ENCODE data around the gene S100A8.
A peak's percentile ranks its signal among the peaks of the same experiment; 100 is the strongest.
"Not testable (repeated sequence)": the region's sequence is repeated elsewhere in the genome, so short reads cannot be mapped to it uniquely, and the experiment has no call there.

Gene S100A8

GRCh38 chr1:153417136-153417888 lies 26.4 kb upstream of the S100A8 start:
- DNase-seq (ENCODE audit: low read depth in 1 of 2, low spot score in 1 of 2) = no peak

GRCh38 chr1:153415850-153416570 lies 25.1 kb upstream of the S100A8 start, which contains the start of gene S100A7A:
S100A7A (plus strand) TSS chr1:153416520; CDS start chr1:153418083, 1,563 bp downstream.
- DNase-seq (ENCODE audit: low read depth in 1 of 2, low spot score in 1 of 2) = no peak

GRCh38 chr1:153413961-153414360 lies 23.1 kb upstream of the S100A8 start:
- DNase-seq (ENCODE audit: low read depth in 1 of 2, low spot score in 1 of 2) = not testable (repeated sequence)

- not testable (repeated sequence) for DNase-seq (ENCODE audit: low read depth in 1 of 2, low spot score in 1 of 2)
Measured at GRCh38 chr1:153407274-153407673, 16.4 kb upstream of the S100A8 start.

GRCh38 chr1:153405825-153406599 lies 15.1 kb upstream of the S100A8 start:
- not testable (repeated sequence) for DNase-seq (ENCODE audit: low read depth in 1 of 2, low spot score in 1 of 2)

GRCh38 chr1:153404768-153405167 lies 13.9 kb upstream of the S100A8 start:
- DNase-seq (ENCODE audit: low read depth in 1 of 2, low spot score in 1 of 2) = peak; percentile 20 to 21

- DNase-seq (ENCODE audit: low read depth in 1 of 2, low spot score in 1 of 2) = no peak
Measured at GRCh38 chr1:153404086-153404635, 13.3 kb upstream of the S100A8 start.

- DNase-seq (ENCODE audit: low read depth in 1 of 2, low spot score in 1 of 2) = no peak
Measured at GRCh38 chr1:153403421-153404085, 12.7 kb upstream of the S100A8 start.

GRCh38 chr1:153402226-153402625 lies 11.4 kb upstream of the S100A8 start:
- no peak for DNase-seq (ENCODE audit: low read depth in 1 of 2, low spot score in 1 of 2)

- no peak for DNase-seq (ENCODE audit: low read depth in 1 of 2, low spot score in 1 of 2)
Measured at GRCh38 chr1:153401461-153401860, 10.6 kb upstream of the S100A8 start.

- DNase-seq (ENCODE audit: low read depth in 1 of 2, low spot score in 1 of 2) = no peak
Measured at GRCh38 chr1:153400244-153400643, 9.4 kb upstream of the S100A8 start.

GRCh38 chr1:153399401-153400055 lies 8.7 kb upstream of the S100A8 start:
- DNase-seq (ENCODE audit: low read depth in 1 of 2, low spot score in 1 of 2) = no peak

- no peak for DNase-seq (ENCODE audit: low read depth in 1 of 2, low spot score in 1 of 2)
Measured at GRCh38 chr1:153397924-153398651, 7.2 kb upstream of the S100A8 start.

GRCh38 chr1:153397051-153397923 lies 6.4 kb upstream of the S100A8 start:
- DNase-seq (ENCODE audit: low read depth in 1 of 2, low spot score in 1 of 2) = no peak

- no peak for DNase-seq (ENCODE audit: low read depth in 1 of 2, low spot score in 1 of 2)
Measured at GRCh38 chr1:153396461-153396860, 5.6 kb upstream of the S100A8 start.

GRCh38 chr1:153395776-153396175 lies 4.9 kb upstream of the S100A8 start:
- DNase-seq (ENCODE audit: low read depth in 1 of 2, low spot score in 1 of 2) = no peak

- DNase-seq (ENCODE audit: low read depth in 1 of 2, low spot score in 1 of 2) = no peak
Measured at GRCh38 chr1:153395136-153395685, 4.3 kb upstream of the S100A8 start.

- DNase-seq (ENCODE audit: low read depth in 1 of 2, low spot score in 1 of 2) = no peak
Measured at GRCh38 chr1:153394391-153394790, 3.5 kb upstream of the S100A8 start.

Data from activated T-helper 1 cell treated with anti-CD3 and anti-CD28 coated beads, Interleukin-2, amount 50 U/mL, for 16 hours (primary cell).